Astrocyte (in vitro differentiated cells and primary cell): ENCODE results near the gene PDE4A. TPM values are rescaled to one million over a fixed set of nuclear protein-coding genes. Genes with fewer than 3 reads are reported as not detected.
A peak's percentile ranks its signal among the peaks of the same experiment; 100 is the strongest.
"Not testable (repeated sequence)": the region's sequence is repeated elsewhere in the genome, so short reads cannot be mapped to it uniquely, and the experiment has no call there.

Source experiments
- DNase-seq: peaks from one replicate; pipeline ENCODE4 v3.0.0-alpha.2; 2010; ENCODE audit warnings: low read depth
- FAIRE-seq: peaks from 2 replicates; lab custom pipeline; 2011; peaks lifted over from hg19 to GRCh38; lab: Jason Lieb, UNC
- H2AFZ ChIP-seq: 2 replicates; pipeline ENCODE4 v1.6.0; 2012; ENCODE audit warnings: low read depth, low read length, inconsistent platforms
- H3K27ac ChIP-seq: 2 replicates; pipeline ENCODE4 v1.5.1; 2011; ENCODE audit warnings: low read depth, low read length, inconsistent platforms
- H3K27me3 ChIP-seq: 2 replicates; pipeline ENCODE4 v1.6.0; 2011; ENCODE audit warnings: low read length, inconsistent platforms; ENCODE audit not compliant: insufficient read depth
- H3K36me3 ChIP-seq: 2 replicates; pipeline ENCODE4 v1.5.1; 2011; ENCODE audit warnings: low read length, inconsistent platforms; ENCODE audit not compliant: insufficient read depth
- H3K4me1 ChIP-seq: 2 replicates; pipeline ENCODE4 v1.5.1; 2011; ENCODE audit warnings: low read length, inconsistent platforms; ENCODE audit not compliant: insufficient read depth
- H3K4me2 ChIP-seq: 2 replicates; pipeline ENCODE4 v1.6.0; 2012; ENCODE audit warnings: low read length, inconsistent platforms
- H3K4me3 ChIP-seq: 2 replicates; pipeline ENCODE4 v1.5.1; 2011; ENCODE audit warnings: low read depth, mild to moderate bottlenecking, low read length, inconsistent platforms; ENCODE audit not compliant: insufficient read depth
- H3K79me2 ChIP-seq: 2 replicates; pipeline ENCODE4 v1.6.0; 2012; ENCODE audit warnings: mild to moderate bottlenecking, low read length, inconsistent platforms; ENCODE audit not compliant: insufficient read depth
- H3K9ac ChIP-seq: 2 replicates; pipeline ENCODE4 v1.6.0; 2012; ENCODE audit warnings: mild to moderate bottlenecking, low read length, inconsistent platforms
- H3K9me3 ChIP-seq: 2 replicates; pipeline ENCODE4 v1.5.1; 2012; ENCODE audit warnings: low read depth, mild to moderate bottlenecking, low read length, inconsistent platforms; ENCODE audit not compliant: insufficient read depth
- H4K20me1 ChIP-seq: 2 replicates; pipeline ENCODE4 v1.6.0; 2012; ENCODE audit warnings: low read length, inconsistent platforms; ENCODE audit not compliant: insufficient read depth
- H3K27ac Mint-ChIP-seq: one replicate; pipeline ENCODE4 v1.8.0; 2021; ENCODE audit warnings: mild to moderate bottlenecking, mixed read lengths; ENCODE audit not compliant: unreplicated experiment
- H3K27me3 Mint-ChIP-seq: one replicate; pipeline ENCODE4 v1.8.0; 2021; ENCODE audit warnings: low read depth, mixed read lengths; ENCODE audit not compliant: unreplicated experiment
- H3K36me3 Mint-ChIP-seq: one replicate; pipeline ENCODE4 v1.8.0; 2021; ENCODE audit warnings: low read depth, mixed read lengths; ENCODE audit not compliant: unreplicated experiment
- H3K4me1 Mint-ChIP-seq: one replicate; pipeline ENCODE4 v1.8.0; 2021; ENCODE audit warnings: low read depth, mixed read lengths; ENCODE audit not compliant: unreplicated experiment
- H3K4me3 Mint-ChIP-seq: one replicate; pipeline ENCODE4 v1.8.0; 2021; ENCODE audit warnings: mild to moderate bottlenecking, moderate library complexity, mixed read lengths; ENCODE audit not compliant: unreplicated experiment
- H3K9me3 Mint-ChIP-seq: one replicate; pipeline ENCODE4 v1.8.0; 2021; ENCODE audit warnings: mild to moderate bottlenecking, mixed read lengths; ENCODE audit not compliant: unreplicated experiment
- CTCF ChIP-seq: IDR thresholded peaks from 2 replicates; pipeline ENCODE4 v1.5.1; 2011; ENCODE audit warnings: low read depth, mild to moderate bottlenecking, inconsistent platforms, low read length, moderate library complexity; ENCODE audit not compliant: insufficient read depth
- EZH2 ChIP-seq: IDR thresholded peaks from 2 replicates; pipeline ENCODE4 v1.6.1; 2012; ENCODE audit warnings: mild to moderate bottlenecking, low read length, inconsistent platforms; ENCODE audit not compliant: insufficient read depth
- total RNA-seq: library from RNA; stranded (reverse); gene quantifications from 2 replicates; pipeline ENCODE4 v1.2.1, GENCODE V29; 2021

The PDE4A gene
- total RNA-seq, 1 donor from 2014 or later: 3.2 TPM

- Histone ChIP-seq H3K4me2 (peak within 1 kb of the TSS; percentile 95), H3K79me2 (peaks cover 10% of the 10 kb centered on the region), H3K4me1 (peaks cover 9% of the 10 kb centered on the region), H3K36me3 (peaks cover 8% of the 10 kb centered on the region), H3K4me3 (peak within 1 kb of the TSS; percentile 91), H3K27ac (peak within 1 kb of the TSS; percentile 61), H4K20me1 (peaks cover 6% of the 10 kb centered on the region), H3K9ac (peak within 1 kb of the TSS; percentile 90), H3K27me3 (no peaks in the 10 kb centered on the region), H2AFZ (peak within 1 kb of the TSS; percentile 95), H3K9me3 (no peaks in the 10 kb centered on the region)
- peak; percentile 91 for DNase-seq
- Mint-ChIP-seq H3K4me3 (peak within 1 kb of the TSS; percentile 96), H3K27ac (peak within 1 kb of the TSS; percentile 78), H3K36me3 (peaks cover 3% of the 10 kb centered on the region), H3K4me1 (peaks cover 4% of the 10 kb centered on the region), H3K27me3 (no peaks in the 10 kb centered on the region), H3K9me3 (no peaks in the 10 kb centered on the region)
- TF ChIP-seq EZH2 (no peak), CTCF (no peak)
- peak; percentile 89 for FAIRE-seq
Measured at GRCh38 chr19:10380313-10381102, 39.8 kb upstream of the PDE4A start, which contains the start of gene TYK2. TYK2 (minus strand) TSS chr19:10380572; CDS start chr19:10378406, 2,166 bp downstream.

DNA sequence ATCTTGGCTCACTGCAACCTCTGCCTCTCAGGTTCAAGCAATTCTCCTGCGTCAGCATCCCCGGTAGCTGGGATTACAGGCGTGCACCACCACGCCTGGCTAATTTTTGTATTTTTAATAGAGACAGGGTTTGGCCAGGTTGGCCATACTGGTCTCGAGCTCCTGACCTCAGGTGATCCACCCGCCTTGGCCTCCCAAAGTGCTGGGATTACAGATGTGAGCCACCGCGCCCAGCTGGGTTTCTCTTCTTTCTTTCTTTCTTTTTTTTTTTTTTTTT is 37.2 kb upstream of the PDE4A start:
- not testable (repeated sequence) for H3K36me3 Mint-ChIP-seq, H3K27ac ChIP-seq, H3K4me2 ChIP-seq, H3K27me3 Mint-ChIP-seq, H3K79me2 ChIP-seq, H3K4me3 Mint-ChIP-seq, H3K4me1 Mint-ChIP-seq, H3K9ac ChIP-seq, FAIRE-seq, H3K27ac Mint-ChIP-seq, H3K27me3 ChIP-seq, H3K4me3 ChIP-seq, H3K36me3 ChIP-seq, H2AFZ ChIP-seq, DNase-seq, H3K4me1 ChIP-seq, H3K9me3 ChIP-seq, H4K20me1 ChIP-seq, H3K9me3 Mint-ChIP-seq

GRCh38 chr19:10384580-10384979 is 35.8 kb upstream of the PDE4A start:
- H3K4me1 ChIP-seq: peaks cover 7% of the 10 kb centered on the region
- H3K9ac ChIP-seq: no peak overlapping the region
- Mint-ChIP-seq H3K27me3 (no peaks in the 10 kb centered on the region), H3K36me3 (peaks cover 2% of the 10 kb centered on the region), H3K27ac (no peak overlapping the region), H3K4me3 (no peak overlapping the region), H3K9me3 (no peaks in the 10 kb centered on the region), H3K4me1 (peaks cover 4% of the 10 kb centered on the region)
- no peaks in the 10 kb centered on the region for H3K36me3 ChIP-seq
- no peaks in the 10 kb centered on the region for H3K9me3 ChIP-seq
- H3K4me2 ChIP-seq: no peak overlapping the region
- DNase-seq (no peak), FAIRE-seq (no peak)
- peaks cover 6% of the 10 kb centered on the region for H4K20me1 ChIP-seq
- no peak overlapping the region for H3K27ac ChIP-seq
- TF ChIP-seq CTCF: no peak
- TF ChIP-seq EZH2: no peak
- no peak overlapping the region for H3K4me3 ChIP-seq
- peaks cover 8% of the 10 kb centered on the region for H3K79me2 ChIP-seq
- H3K27me3 ChIP-seq: no peaks in the 10 kb centered on the region
- no peak overlapping the region for H2AFZ ChIP-seq
